ENCODE results near the gene EVI5L. TPM values are rescaled to one million over a fixed set of nuclear protein-coding genes. Genes with fewer than 3 reads are reported as not detected.

EVI5L gene
- total and polyA plus RNA-seq, 2 of the 8 experiments (the other 6 are each of a cell fraction or from before 2014, with no cell fraction given) = 7.2 to 11.0 TPM

- H2BK12ac ChIP-seq (ENCODE audit: low read depth, low read length) = no peak within 1 kb of the TSS
- peaks cover 0 to 7% (median 5%) of the 10 kb centered on the region in 4 experiments; a peak in 4 of 7 replicates for H3K4me1 ChIP-seq (replicated peaks in 1 of 4; ENCODE audit: control insufficient read depth in 3 of 4, insufficient read depth in 4 of 4, low read length in 3 of 4)
- no peak within 1 kb of the TSS; a peak in 1 of 7 replicates for H3K9ac ChIP-seq (replicated peaks in 1 of 4; ENCODE audit: extremely low read depth in 1 of 4, low read depth in 3 of 4, low read length in 3 of 4)
- H3K27me3 ChIP-seq (replicated peaks in 1 of 4; ENCODE audit: control insufficient read depth in 3 of 4, extremely low read depth in 1 of 4, insufficient read depth in 3 of 4, low read length in 3 of 4) = peaks cover 0 to 4% (median 3%) of the 10 kb centered on the region in 4 experiments; a peak in 4 of 7 replicates
- peak within 1 kb of the TSS; percentile 16; the same call in 1 of the 2 replicates for H2BK5ac ChIP-seq (ENCODE audit: low read depth, low read length)
- DNase-seq (ENCODE audit: low read depth in 1 of 2, low spot score in 2 of 2) (peak in 1 of 2 experiments; percentile 92), FAIRE-seq (no peak)
- ChIA-PET POLR2A (ENCODE audit: partially characterized antibody) (interaction anchor here (1.0 to 1.9 kb wide), 9 partner anchors 9 to 41 kb away, joined by 3 to 9 read pairs (median 4); partner anchors contain the start of gene PRR36), CTCF (ENCODE audit: partially characterized antibody) (interaction anchor here (1.0 to 3.2 kb wide), 8 partner anchors 12 to 309 kb away, joined by 3 to 21 read pairs (median 4); no protein-coding TSS in a partner anchor)
- peaks cover 5% of the 10 kb centered on the region; the same call in 1 of the 2 replicates for H3K23me2 ChIP-seq (ENCODE audit: low read depth, low read length)
- peak within 1 kb of the TSS; percentile 78; the same call in 1 of the 2 replicates for H3K18ac ChIP-seq (ENCODE audit: extremely low read depth, low read length)
- H3K4me2 ChIP-seq (ENCODE audit: insufficient read depth in 1 of 2, low read depth in 2 of 2, low read length in 2 of 2) = peak within 1 kb of the TSS; percentile 55 to 73
- H4K8ac ChIP-seq (ENCODE audit: extremely low read depth, insufficient read depth, low read length) = peak within 1 kb of the TSS; percentile 71
- H3K23ac ChIP-seq (ENCODE audit: insufficient read length) = no peak within 1 kb of the TSS
- no peak within 1 kb of the TSS for H4K91ac ChIP-seq (replicated peaks; ENCODE audit: insufficient read length, low read length)
- H4K20me1 ChIP-seq (replicated peaks in 1 of 2; ENCODE audit: control insufficient read depth in 1 of 2, insufficient read depth in 2 of 2, low read length in 2 of 2) = no peaks in the 10 kb centered on the region
- no peak within 1 kb of the TSS for H3K14ac ChIP-seq (ENCODE audit: insufficient read length)
- no peak within 1 kb of the TSS for H2BK20ac ChIP-seq (ENCODE audit: low read length)
- no peak within 1 kb of the TSS for H3K56ac ChIP-seq (replicated peaks; ENCODE audit: insufficient read length, low read depth, low read length)
- H3K4me3 ChIP-seq (ENCODE audit: extremely low read depth in 1 of 4, insufficient read depth in 2 of 4, low read depth in 3 of 4, low read length in 4 of 4) = peak within 1 kb of the TSS; percentile 51 to 69 (median 57)
- 12% methylated on average over 41 of the region's 53 CpGs; no CpG with 5 or more reads in 1 of the 2 experiments for WGBS, 2 experiments (ENCODE audit: extremely low coverage in 1 of 2, insufficient coverage in 1 of 2, insufficient read length in 1 of 2, insufficient replicate concordance in 2 of 2, low coverage in 1 of 2, low lambda C conversion rate in 2 of 2, missing lambda C conversion rate in 1 of 2)
- H2AK5ac ChIP-seq (ENCODE audit: low read depth, low read length) = no peak within 1 kb of the TSS
- no peaks in the 10 kb centered on the region for H3K79me1 ChIP-seq (ENCODE audit: low read depth, low read length)
- no peaks in the 10 kb centered on the region for H3K79me2 ChIP-seq (ENCODE audit: control insufficient read depth in 1 of 2, insufficient read depth in 2 of 2, low read length in 2 of 2)
- peak within 1 kb of the TSS; percentile 93; the same call in 1 of the 2 replicates for H2AFZ ChIP-seq (ENCODE audit: low read length)
- H2BK15ac ChIP-seq (ENCODE audit: low read length) = no peak within 1 kb of the TSS; the same call in 1 of the 2 replicates
- H3K27ac ChIP-seq (ENCODE audit: low read depth, low read length) = no peak within 1 kb of the TSS
- H4K5ac ChIP-seq (ENCODE audit: insufficient read length, low read depth, low read length) = no peak within 1 kb of the TSS
- H3K4ac ChIP-seq (replicated peaks; ENCODE audit: insufficient read length, low read depth, low read length) = no peak within 1 kb of the TSS
- H2BK120ac ChIP-seq (replicated peaks; ENCODE audit: low read depth, low read length) = no peak within 1 kb of the TSS
- H3K36me3 ChIP-seq (ENCODE audit: control insufficient read depth in 2 of 4, insufficient read depth in 4 of 4, low read length in 3 of 4) = no peaks in the 10 kb centered on the region
- H3K9me3 ChIP-seq (ENCODE audit: insufficient read depth in 2 of 2, low read depth in 1 of 2, low read length in 1 of 2) = no peaks in the 10 kb centered on the region
- no peak for TF ChIP-seq SP1 (IDR thresholded peaks at IDR 0.05; ENCODE audit: low read depth, low read length)
- TF ChIP-seq SAP30 (IDR thresholded peaks at IDR 0.05; ENCODE audit: insufficient read depth, insufficient replicate concordance, low read length) = no peak
- peak; percentile 61 for TF ChIP-seq JUND (IDR thresholded peaks at IDR 0.05; ENCODE audit: low read length)
- TF ChIP-seq KDM4A (IDR thresholded peaks at IDR 0.05; ENCODE audit: low read depth, low read length, severe bottlenecking) = peak; percentile 69
- TF ChIP-seq USF2 (IDR thresholded peaks at IDR 0.05; ENCODE audit: low read length) = no peak
- no peak for TF ChIP-seq GTF2F1 (IDR thresholded peaks at IDR 0.05; ENCODE audit: borderline replicate concordance, low read depth, low read length)
- no peak for TF ChIP-seq RFX5 (IDR thresholded peaks at IDR 0.05; ENCODE audit: borderline replicate concordance, low read depth, low read length)
- no peak for TF ChIP-seq SIN3A (conservative IDR thresholded peaks at IDR 0.05 in 1 of 2, IDR thresholded peaks at IDR 0.05 in 1 of 2; ENCODE audit: low read depth in 1 of 2, low read length in 2 of 2)
- no peak for TF ChIP-seq RAD21 (IDR thresholded peaks at IDR 0.05 in 1 of 2, conservative IDR thresholded peaks at IDR 0.05 in 1 of 2; ENCODE audit: low read depth in 2 of 2, low read length in 2 of 2)
- no peak for TF ChIP-seq CHD1 (IDR thresholded peaks at IDR 0.05; ENCODE audit: low read depth, low read length)
These were observed 58.3 kb downstream of the EVI5L start, which contains the start of gene LRRC8E for GRCh38 chr19:7888145-7888825. Gene LRRC8E (plus strand): TSS chr19:7888510. CDS start chr19:7895604, 7,094 bp downstream.
